Urinary bladder (tissue), 4 donors: ENCODE measurements around the gene MINK1. TPM values are rescaled to one million over a fixed set of nuclear protein-coding genes. Genes with fewer than 3 reads are reported as not detected.

Source experiments
- DNase-seq: peaks from one replicate; pipeline ENCODE4 v3.0.0-alpha.2; 2015; ENCODE audit errors: extremely low spot score
- H3K27ac ChIP-seq: one replicate; pipeline ENCODE4 v1.5.1; 2013; ENCODE audit warnings: low read depth, mild to moderate bottlenecking, moderate library complexity
- H3K36me3 ChIP-seq: one replicate; pipeline ENCODE4 v1.6.1; 2013; ENCODE audit warnings: mild to moderate bottlenecking, moderate library complexity; ENCODE audit not compliant: insufficient read depth
- H3K4me1 ChIP-seq: one replicate; pipeline ENCODE4 v1.6.1; 2013; ENCODE audit warnings: mild to moderate bottlenecking, moderate library complexity; ENCODE audit not compliant: insufficient read depth
- H3K4me3 ChIP-seq: one replicate; pipeline ENCODE4 v1.5.1; 2013; ENCODE audit warnings: low read depth, low read length
- WGBS: extraction: QIAGEN DNeasy Blood & Tissue Kit; methylation state at CpG from one replicate; pipeline ENCODE4 v1.1.7; 2013; 5-methylcytosine and 5-hydroxymethylcytosine counted together
- polyA plus RNA-seq: library from polyadenylated mRNA; stranded (reverse); fragments of 200-250 nt; gene quantifications from one replicate; pipeline ENCODE4 v1.2.3, GENCODE V29; 2013
- total RNA-seq: library from RNA; depleted of rRNA; stranded (reverse); fragments of >200 nt; gene quantifications from one replicate; pipeline ENCODE4 v1.2.3, GENCODE V29; 2014
- donor health status: healthy with polysubstance abuse.
- donor health status: healthy.

MINK1 gene
- total and polyA plus RNA-seq, 2 donors = 29.9 to 45.2 TPM

- no peak for DNase-seq
- Histone ChIP-seq H3K4me1 (no peaks in the 10 kb centered on the region), H3K36me3 (peaks cover 3% of the 10 kb centered on the region), H3K4me3 (no peak within 1 kb of the TSS), H3K27ac (no peak within 1 kb of the TSS)
- 69% methylated on average over 9 of the region's 9 CpGs for WGBS
Measured at GRCh38 chr17:4802228-4802627, 30.9 kb upstream of the MINK1 start, which contains the start of gene C17orf114. Gene C17orf114, minus strand, starts transcription at chr17:4802328.

- WGBS = 2% methylated on average over 16 of the region's 16 CpGs
- Histone ChIP-seq H3K27ac (no peak overlapping the region), H3K36me3 (no peaks in the 10 kb centered on the region), H3K4me3 (peak overlapping the region; percentile 95), H3K4me1 (no peaks in the 10 kb centered on the region)
- DNase-seq = no peak
Measured at GRCh38 chr17:4806456-4806776, 26.7 kb upstream of the MINK1 start.

DNA sequence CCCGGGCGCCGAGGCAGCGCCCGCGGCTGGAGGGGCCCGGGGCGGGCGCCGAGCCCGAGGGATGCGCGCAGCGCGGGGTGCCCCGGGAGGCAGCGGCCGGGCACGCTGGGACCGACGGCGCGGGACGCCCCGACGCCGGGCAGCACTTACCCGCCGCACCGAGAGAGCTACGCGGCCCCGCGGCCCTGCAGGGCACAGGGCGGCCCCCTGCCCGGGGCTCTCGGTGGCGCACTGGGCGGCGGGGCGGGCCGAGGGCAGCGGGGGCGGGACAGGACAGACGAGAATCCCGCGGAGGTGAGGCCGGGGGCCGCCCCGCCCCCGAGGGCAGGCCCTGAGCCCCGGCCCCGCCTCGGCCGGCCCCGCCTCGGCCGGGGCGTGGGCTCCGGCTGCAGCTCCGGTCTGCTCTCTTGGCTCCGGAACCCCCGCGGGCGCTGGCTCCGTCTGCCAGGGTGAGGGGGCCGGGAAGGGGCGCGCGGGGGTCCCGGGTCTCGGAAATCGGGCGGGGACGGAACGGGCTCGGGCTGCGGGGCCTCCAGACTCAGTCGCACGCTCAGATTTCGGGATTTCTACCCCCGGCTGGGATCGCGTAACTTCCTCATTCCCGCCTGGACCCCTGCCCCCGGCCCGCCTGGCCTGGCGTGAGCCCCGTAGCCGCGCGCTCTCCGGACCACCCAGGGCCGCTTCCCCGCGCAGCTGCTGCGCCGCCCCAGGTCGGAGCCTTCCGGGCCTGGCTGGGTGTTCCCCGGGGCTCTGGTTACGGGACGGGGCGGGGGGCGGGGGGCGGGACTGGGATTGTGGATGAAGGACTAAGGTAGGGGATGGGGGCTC lies 26.1 kb upstream of the MINK1 start, which contains the start of gene PLD2:
PLD2 (plus strand) TSS at position 376 of the 828 bp plus-strand sequence. CDS start 621 bp downstream, outside the sequence.
- Histone ChIP-seq H3K4me3 (peak within 1 kb of the TSS; percentile 95), H3K36me3 (no peaks in the 10 kb centered on the region), H3K4me1 (no peaks in the 10 kb centered on the region), H3K27ac (no peak within 1 kb of the TSS)
- no peak for DNase-seq
- under 1% methylated on average over 104 of the region's 106 CpGs for WGBS

DNA sequence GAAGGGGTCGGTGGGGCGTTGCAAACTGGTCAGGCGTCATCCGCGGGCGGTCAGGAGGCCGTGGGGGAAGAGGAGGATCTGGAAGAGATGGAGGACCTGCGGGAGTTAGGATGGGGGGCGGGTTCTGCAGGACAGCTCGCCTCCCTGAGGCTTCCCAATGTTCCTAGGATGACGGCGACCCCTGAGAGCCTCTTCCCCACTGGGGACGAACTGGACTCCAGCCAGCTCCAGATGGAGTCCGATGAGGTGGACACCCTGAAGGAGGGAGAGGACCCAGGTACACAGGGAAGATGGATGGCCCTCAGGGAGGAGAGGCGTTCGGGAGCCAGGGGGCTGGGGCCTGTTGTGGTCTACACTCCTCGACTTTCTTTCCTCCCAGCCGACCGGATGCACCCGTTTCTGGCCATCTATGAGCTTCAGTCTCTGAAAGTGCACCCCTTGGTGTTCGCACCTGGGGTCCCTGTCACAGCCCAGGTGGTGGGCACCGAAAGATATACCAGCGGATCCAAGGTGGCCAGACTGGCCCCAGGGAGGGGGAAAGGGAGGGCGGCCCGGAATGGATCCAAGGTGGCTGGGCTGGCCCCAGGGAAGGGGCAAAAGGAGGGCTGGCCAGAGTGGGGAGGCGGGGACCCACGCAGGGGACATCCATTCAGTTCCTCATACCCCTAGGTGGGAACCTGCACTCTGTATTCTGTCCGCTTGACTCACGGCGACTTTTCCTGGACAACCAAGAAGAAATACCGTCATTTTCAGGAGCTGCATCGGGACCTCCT lies 25.3 kb upstream of the MINK1 start:
- WGBS = 29% methylated on average over 32 of the region's 32 CpGs
- H3K36me3 ChIP-seq = no peaks in the 10 kb centered on the region
- peak overlapping the region; percentile 95 for H3K4me3 ChIP-seq
- no peak overlapping the region for H3K27ac ChIP-seq
- DNase-seq = no peak
- H3K4me1 ChIP-seq = no peaks in the 10 kb centered on the region

- Histone ChIP-seq H3K4me3 (no peak overlapping the region), H3K27ac (no peak overlapping the region), H3K36me3 (no peaks in the 10 kb centered on the region), H3K4me1 (no peaks in the 10 kb centered on the region)
- WGBS = 57% methylated on average over 6 of the region's 6 CpGs
- DNase-seq = no peak
Measured at GRCh38 chr17:4808378-4808767, 24.8 kb upstream of the MINK1 start.

- Histone ChIP-seq H3K4me3 (no peak overlapping the region), H3K27ac (no peak overlapping the region), H3K36me3 (peaks cover 1% of the 10 kb centered on the region), H3K4me1 (no peaks in the 10 kb centered on the region)
- 62% methylated on average over 13 of the region's 13 CpGs for WGBS
- DNase-seq = no peak
Measured at GRCh38 chr17:4810696-4811290, 22.3 kb upstream of the MINK1 start.

DNA sequence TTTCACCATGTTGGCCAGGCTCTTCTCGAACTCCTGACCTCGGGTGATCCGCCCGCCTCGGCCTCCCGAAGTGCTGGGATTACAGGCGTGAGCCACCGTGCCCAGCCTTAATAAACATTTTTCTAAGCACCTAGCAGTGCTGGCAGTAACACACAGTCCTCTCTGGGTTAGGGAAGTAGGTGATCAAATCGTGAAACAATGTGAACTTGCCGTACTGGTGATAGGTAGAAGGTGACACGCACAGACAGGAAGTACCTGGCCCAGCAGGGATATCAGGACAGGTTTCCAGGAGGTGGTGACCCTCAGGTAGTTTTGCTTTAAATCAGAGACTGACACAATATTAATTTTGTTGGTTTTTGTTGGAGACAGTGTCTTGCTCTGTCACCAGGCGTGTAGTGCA lies 21.7 kb upstream of the MINK1 start:
- WGBS = 90% methylated on average over 12 of the region's 12 CpGs
- H3K36me3 ChIP-seq = peaks cover 1% of the 10 kb centered on the region
- H3K27ac ChIP-seq = no peak overlapping the region
- no peak overlapping the region for H3K4me3 ChIP-seq
- DNase-seq = no peak
- H3K4me1 ChIP-seq = no peaks in the 10 kb centered on the region

DNA sequence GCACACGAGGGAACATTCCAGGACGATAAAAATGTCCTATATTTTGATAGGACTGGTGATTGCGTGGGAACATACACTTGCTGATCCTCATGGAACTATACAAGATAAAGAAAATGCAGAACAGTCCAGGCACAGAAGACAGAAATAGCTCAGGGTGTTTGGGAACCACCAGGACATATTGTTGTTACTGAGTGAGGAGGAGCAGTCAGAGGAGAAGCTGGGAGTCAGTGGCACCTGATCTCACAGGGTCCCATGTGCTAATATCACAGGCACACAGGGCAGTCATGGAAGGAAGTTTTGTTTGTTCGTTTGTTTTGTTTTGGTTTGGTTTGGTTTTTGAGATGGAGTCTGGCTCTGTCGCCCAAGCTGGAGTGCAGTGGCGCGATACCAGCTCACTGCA lies 20.4 kb upstream of the MINK1 start:
- peaks cover 1% of the 10 kb centered on the region for H3K36me3 ChIP-seq
- DNase-seq = no peak
- H3K4me3 ChIP-seq = no peak overlapping the region
- H3K4me1 ChIP-seq = no peaks in the 10 kb centered on the region
- 88% methylated on average over 7 of the region's 7 CpGs for WGBS
- H3K27ac ChIP-seq = no peak overlapping the region

DNA sequence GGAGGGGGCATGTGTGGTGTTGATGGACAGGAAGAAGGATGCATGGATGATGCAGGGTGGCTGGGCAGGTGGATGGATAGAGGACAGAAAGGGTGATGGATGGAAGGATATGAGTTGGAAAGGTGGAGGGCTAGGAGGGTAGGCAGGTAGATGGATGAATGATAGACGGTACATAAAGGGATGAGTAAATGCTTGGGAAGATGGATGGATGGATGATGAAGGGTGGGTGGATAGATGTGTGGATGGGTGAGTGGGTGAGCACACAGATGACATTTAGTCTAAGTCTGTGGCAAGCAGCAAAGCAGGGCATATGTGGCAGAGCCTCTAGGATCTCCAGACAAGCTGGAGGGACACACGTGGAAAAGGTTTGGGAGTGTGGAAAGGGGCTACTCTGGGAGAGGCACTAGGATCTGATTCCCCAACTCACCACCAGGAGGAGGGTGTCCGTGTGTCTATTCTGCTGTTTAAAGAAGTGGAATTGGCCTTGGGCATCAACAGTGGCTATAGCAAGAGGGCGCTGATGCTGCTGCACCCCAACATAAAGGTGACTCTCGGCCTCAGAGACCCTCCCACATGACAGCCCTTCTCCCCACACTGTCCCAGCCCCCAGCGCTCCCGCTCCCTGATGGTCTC lies 18.0 kb upstream of the MINK1 start:
- WGBS = 81% methylated on average over 7 of the region's 7 CpGs
- peaks cover 1% of the 10 kb centered on the region for H3K36me3 ChIP-seq
- H3K4me1 ChIP-seq = no peaks in the 10 kb centered on the region
- H3K27ac ChIP-seq = no peak overlapping the region
- no peak overlapping the region for H3K4me3 ChIP-seq
- no peak for DNase-seq

- no peak for DNase-seq
- H3K36me3 ChIP-seq = peaks cover 1% of the 10 kb centered on the region
- WGBS = 96% methylated on average over 13 of the region's 13 CpGs
- H3K27ac ChIP-seq = no peak overlapping the region
- H3K4me3 ChIP-seq = no peak overlapping the region
- H3K4me1 ChIP-seq = no peaks in the 10 kb centered on the region
Measured at GRCh38 chr17:4816826-4817225, 16.3 kb upstream of the MINK1 start.

- H3K4me1 ChIP-seq = no peaks in the 10 kb centered on the region
- no peak overlapping the region for H3K27ac ChIP-seq
- no peak for DNase-seq
- no peak overlapping the region for H3K4me3 ChIP-seq
- H3K36me3 ChIP-seq = peaks cover 1% of the 10 kb centered on the region
- WGBS = 76% methylated on average over 12 of the region's 12 CpGs
Measured at GRCh38 chr17:4818276-4818675, 14.9 kb upstream of the MINK1 start.

DNA sequence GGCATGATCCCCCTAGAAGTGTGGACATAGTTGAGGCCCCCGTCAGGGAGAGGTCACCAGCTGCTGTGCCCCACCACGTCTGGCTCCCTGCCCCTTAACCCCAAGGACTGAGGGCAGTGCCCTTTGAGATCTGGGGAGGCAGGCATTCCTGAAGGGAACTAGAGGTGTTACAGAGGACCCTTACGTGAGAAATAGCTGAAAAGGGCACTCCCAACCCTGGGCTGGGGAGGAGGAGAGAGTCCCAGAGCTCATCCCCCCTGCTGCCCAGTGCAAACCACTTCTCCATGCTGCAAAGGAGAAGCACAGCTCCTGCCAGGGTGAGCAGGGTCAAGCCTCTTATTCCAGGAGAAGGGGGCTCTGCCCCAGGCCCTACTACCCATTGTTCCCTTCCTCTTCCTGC lies 10.3 kb upstream of the MINK1 start:
- no peak overlapping the region for H3K27ac ChIP-seq
- peaks cover 3% of the 10 kb centered on the region for H3K36me3 ChIP-seq
- 72% methylated on average over 3 of the region's 3 CpGs for WGBS
- no peaks in the 10 kb centered on the region for H3K4me1 ChIP-seq
- H3K4me3 ChIP-seq = no peak overlapping the region
- no peak for DNase-seq

- 77% methylated on average over 12 of the region's 12 CpGs for WGBS
- no peak for DNase-seq
- Histone ChIP-seq H3K4me1 (no peaks in the 10 kb centered on the region), H3K36me3 (peaks cover 3% of the 10 kb centered on the region), H3K27ac (no peak overlapping the region), H3K4me3 (no peak overlapping the region)
Measured at GRCh38 chr17:4823373-4824089, 9.6 kb upstream of the MINK1 start.
